Caki2 (cell line): ENCODE results near the gene CSK. TPM values are rescaled to one million over a fixed set of nuclear protein-coding genes. Genes with fewer than 3 reads are reported as not detected.
"Not testable (repeated sequence)": the region's sequence is repeated elsewhere in the genome, so short reads cannot be mapped to it uniquely, and the experiment has no call there.

Source experiments
- DNase-seq: peaks from one replicate; pipeline ENCODE4 v3.0.0-alpha.2; 2015; ENCODE audit warnings: low read depth
- in situ Hi-C: cut with HindIII; loops from 2 replicates; pipeline ENCODE4 v1.10.0; 2016; ENCODE audit warnings: low sequenced_read_pairs, low pct_unique_long_range_greater_than_20kb, mixed read lengths
- total RNA-seq: library from RNA; depleted of rRNA; stranded (reverse); fragments of >200 nt; shearing (Covaris generic); gene quantifications from 2 replicates; pipeline ENCODE4 v1.2.3, GENCODE V29; 2014; ENCODE audit warnings: low replicate concordance; rRNA removed

The CSK gene
- total RNA-seq = 16.0 and 21.3 TPM in 2 replicates

- DNase-seq = peak; percentile 22
- in situ Hi-C loops = no loop called here
Measured at GRCh38 chr15:74781431-74782258, at the start of gene CSK. Gene CSK (plus strand): TSS chr15:74782080. CDS start chr15:74798298, 16,218 bp downstream.

- in situ Hi-C loops = no loop called here
- no peak for DNase-seq
Measured at GRCh38 chr15:74732846-74733245, 49.0 kb upstream of the CSK start.

GRCh38 chr15:74733269-74733668 is 48.6 kb upstream of the CSK start:
- in situ Hi-C loops = no loop called here
- no peak for DNase-seq

GRCh38 chr15:74735305-74735704 is 46.6 kb upstream of the CSK start:
- DNase-seq = no peak
- in situ Hi-C loops = no loop called here

- DNase-seq, in situ Hi-C loops: not testable (repeated sequence)
Measured at GRCh38 chr15:74738239-74738638, 43.6 kb upstream of the CSK start.

- DNase-seq = no peak
- in situ Hi-C loops = no loop called here
Measured at GRCh38 chr15:74742422-74742821, 39.5 kb upstream of the CSK start.

- in situ Hi-C loops = no loop called here
Measured at GRCh38 chr15:74746389-74746788, 35.5 kb upstream of the CSK start.

GRCh38 chr15:74748322-74748946 is 33.4 kb upstream of the CSK start, which contains the start of gene CYP1A2:
Gene CYP1A2 (plus strand): TSS chr15:74748845. CDS start chr15:74749739, 894 bp downstream.
- in situ Hi-C loops = no loop called here
- no peak for DNase-seq

More at GRCh38 chr15:74746389-74746788, 35.5 kb upstream of the CSK start:
- DNase-seq = no peak

GRCh38 chr15:74749832-74750231 is 32.0 kb upstream of the CSK start:
- DNase-seq = no peak
- in situ Hi-C loops = loop anchor here (25.0 kb wide), 1 partner anchor 388 kb away; the partner anchor contains the start of gene CYP11A1

GRCh38 chr15:74750751-74751150 is 31.1 kb upstream of the CSK start:
- DNase-seq = no peak
- in situ Hi-C loops = loop anchor here (25.0 kb wide), 1 partner anchor 388 kb away; the partner anchor contains the start of gene CYP11A1

GRCh38 chr15:74752011-74752410 is 29.9 kb upstream of the CSK start:
- DNase-seq = no peak
- in situ Hi-C loops = loop anchor here (25.0 kb wide), 1 partner anchor 390 kb away; the partner anchor contains the start of gene CYP11A1

GRCh38 chr15:74752531-74752930 is 29.3 kb upstream of the CSK start:
- in situ Hi-C loops = loop anchor here (25.0 kb wide), 1 partner anchor 390 kb away; the partner anchor contains the start of gene CYP11A1
- DNase-seq = no peak

GRCh38 chr15:74754593-74755215 is 27.2 kb upstream of the CSK start:
- in situ Hi-C loops = loop anchor here (25.0 kb wide), 1 partner anchor 392 kb away; the partner anchor contains the start of gene CYP11A1
- DNase-seq = no peak

GRCh38 chr15:74758736-74759135 is 23.1 kb upstream of the CSK start:
- DNase-seq = no peak
- in situ Hi-C loops = loop anchor here (25.0 kb wide), 1 partner anchor 396 kb away; the partner anchor contains the start of gene CYP11A1

- in situ Hi-C loops = loop anchor here (25.0 kb wide), 1 partner anchor 400 kb away; the partner anchor contains the start of gene CYP11A1
- DNase-seq = no peak
Measured at GRCh38 chr15:74762791-74763150, 19.1 kb upstream of the CSK start.

GRCh38 chr15:74763416-74763815 is 18.5 kb upstream of the CSK start:
- in situ Hi-C loops = loop anchor here (25.0 kb wide), 1 partner anchor 401 kb away; the partner anchor contains the start of gene CYP11A1
- no peak for DNase-seq

GRCh38 chr15:74767167-74768098 is 14.4 kb upstream of the CSK start:
- DNase-seq = no peak

More at GRCh38 chr15:74767167-74768098, 14.4 kb upstream of the CSK start:
- in situ Hi-C loops = loop anchor here (25.0 kb wide), 1 partner anchor 405 kb away; the partner anchor contains the start of gene CYP11A1
